Keratinocyte (primary cell): ENCODE results near the gene BCL2L1. TPM values are rescaled to one million over a fixed set of nuclear protein-coding genes. Genes with fewer than 3 reads are reported as not detected.
A peak's percentile ranks its signal among the peaks of the same experiment; 100 is the strongest.

ENCODE experiments used
- DNase-seq: peaks from one replicate; pipeline ENCODE4 v3.0.0-alpha.2; 2011; ENCODE audit warnings: low read depth, missing footprints, low spot score
- FAIRE-seq: peaks from 2 replicates; lab custom pipeline; 2011; peaks lifted over from hg19 to GRCh38; lab: Jason Lieb, UNC
- H2AFZ ChIP-seq: 2 replicates; pipeline ENCODE4 v1.6.0; 2012; ENCODE audit warnings: low read length, control low read depth, inconsistent platforms; ENCODE audit not compliant: control insufficient read depth
- H3K27ac ChIP-seq: 2 replicates; pipeline ENCODE4 v1.5.1; 2011; ENCODE audit warnings: low read length; ENCODE audit not compliant: control insufficient read depth, insufficient read depth
- H3K27me3 ChIP-seq: 3 replicates; pipeline ENCODE4 v1.6.0; 2011; ENCODE audit warnings: low read length; ENCODE audit not compliant: control insufficient read depth, insufficient read depth; ENCODE audit errors: extremely low read depth
- H3K36me3 ChIP-seq, 2 experiments: 2 replicates in 1 of 2; 3 replicates in 1 of 2; pipeline ENCODE4 v1.5.1; 2011; ENCODE audit warnings: low read length in 2 of 2, mild to moderate bottlenecking in 1 of 2; ENCODE audit not compliant: control insufficient read depth in 2 of 2, insufficient read depth in 2 of 2; ENCODE audit errors: extremely low read depth in 1 of 2
- H3K4me1 ChIP-seq: 3 replicates; pipeline ENCODE4 v1.5.1; 2011; ENCODE audit warnings: low read length; ENCODE audit not compliant: control insufficient read depth, insufficient read depth; ENCODE audit errors: extremely low read depth
- H3K4me2 ChIP-seq: 3 replicates; pipeline ENCODE4 v1.6.0; 2011; ENCODE audit warnings: low read depth, low read length; ENCODE audit not compliant: control insufficient read depth, insufficient read depth; ENCODE audit errors: extremely low read depth
- H3K4me3 ChIP-seq, 3 experiments: fragments of 200-600 bp in 1 of 3; sonication (generic) in 1 of 3; 2 replicates in 2 of 3; 3 replicates in 1 of 3; pipeline ENCODE4 v1.5.1; 2011 to 2016; ENCODE audit warnings: low read length in 3 of 3, mild to moderate bottlenecking in 3 of 3, control low read depth in 2 of 3, inconsistent platforms in 1 of 3, low read depth in 1 of 3, mixed read lengths in 1 of 3, mixed run types in 1 of 3, moderate library complexity in 1 of 3; ENCODE audit not compliant: control insufficient read depth in 2 of 3, insufficient read depth in 2 of 3; ENCODE audit errors: extremely low read depth in 1 of 3
- H3K79me2 ChIP-seq: 2 replicates; pipeline ENCODE4 v1.6.0; 2012; ENCODE audit warnings: low read length; ENCODE audit not compliant: control insufficient read depth, insufficient read depth
- H3K9ac ChIP-seq: 3 replicates; pipeline ENCODE4 v1.6.0; 2011; ENCODE audit warnings: low read length; ENCODE audit not compliant: control insufficient read depth, insufficient read depth; ENCODE audit errors: extremely low read depth
- H3K9me1 ChIP-seq: 3 replicates; pipeline ENCODE4 v1.6.0; 2011; ENCODE audit warnings: low read length; ENCODE audit not compliant: control insufficient read depth, insufficient read depth; ENCODE audit errors: extremely low read depth
- H3K9me3 ChIP-seq: 2 replicates; pipeline ENCODE4 v1.5.1; 2012; ENCODE audit warnings: low read depth, low read length; ENCODE audit not compliant: control insufficient read depth
- H4K20me1 ChIP-seq: 3 replicates; pipeline ENCODE4 v1.6.0; 2011; ENCODE audit warnings: low read length; ENCODE audit not compliant: control insufficient read depth, insufficient read depth; ENCODE audit errors: extremely low read depth
- CTCF ChIP-seq, 3 experiments: IDR thresholded peaks in 1 of 3; conservative IDR thresholded peaks in 1 of 3; optimal IDR thresholded peaks in 1 of 3; 2 replicates in 2 of 3; 3 replicates in 1 of 3; pipeline versions ENCODE3 to v1.5.1; 2011; ENCODE audit warnings: low read length in 3 of 3, mild to moderate bottlenecking in 3 of 3, moderate library complexity in 2 of 3, control low read depth in 1 of 3, inconsistent platforms in 1 of 3; ENCODE audit not compliant: insufficient read depth in 2 of 3; ENCODE audit errors: extremely low read depth in 1 of 3
- EZH2 ChIP-seq: IDR thresholded peaks from one replicate; pipeline ENCODE4 v1.6.1; 2012; ENCODE audit warnings: inconsistent platforms, mild to moderate bottlenecking, low read length, moderate library complexity
- dilution Hi-C: fragments of 300-500 bp; cut with MboI; formaldehyde crosslinking; loops from one replicate; pipeline ENCODE4 v1.7.0; 2020; ENCODE audit warnings: low sequenced_read_pairs; ENCODE audit not compliant: extremely low pct_ligation_motif_present
- polyA plus RNA-seq, 5 experiments: library from polyadenylated mRNA; depleted of rRNA in 3 of 5; stranded (reverse) in 3 of 5; stranded (forward) in 1 of 5; unstranded in 1 of 5; fragments of >200 nt; gene quantifications; 1 replicate in 1 of 5; 2 replicates in 3 of 5; 3 replicates in 1 of 5; pipeline versions ENCODE4 v1.2.1 to v1.2.3, GENCODE V29; 2011 to 2012; ENCODE audit warnings: missing spikeins in 2 of 5, low read depth in 1 of 5, low replicate concordance in 1 of 5

The BCL2L1 gene
- polyA plus RNA-seq, 1 donor (not counting 4 experiments of a cell fraction or from before 2014, with no cell fraction given): 109 TPM

- Histone ChIP-seq H3K79me2 (peaks cover 77% of the 10 kb centered on the region), H3K27me3 (no peaks in the 10 kb centered on the region), H3K9me3 (no peaks in the 10 kb centered on the region), H4K20me1 (no peaks in the 10 kb centered on the region), H3K4me3 (peak overlapping the region; percentile 5 to 64 (median 51)), H2AFZ (no peak overlapping the region), H3K9ac (peak overlapping the region; percentile 80), H3K9me1 (peaks cover 4% of the 10 kb centered on the region), H3K27ac (peak overlapping the region; percentile 99), H3K4me2 (peak overlapping the region; percentile 93), H3K36me3 (peaks cover 21 to 63% of the 10 kb centered on the region in 2 experiments), H3K4me1 (peaks cover 82% of the 10 kb centered on the region)
- no peak for TF ChIP-seq CTCF (optimal IDR thresholded peaks at IDR 0.05 in 1 of 3, IDR thresholded peaks at IDR 0.05 in 1 of 3, conservative IDR thresholded peaks at IDR 0.05 in 1 of 3; ENCODE audit: extremely low read depth in 1 of 3, insufficient read depth in 2 of 3, low read length in 3 of 3)
- TF ChIP-seq EZH2: no peak
- DNase-seq: no peak
- dilution Hi-C loops: no loop called here
- peak; percentile 46 for FAIRE-seq
These were observed 9.1 kb downstream of the BCL2L1 start for GRCh38 chr20:31713312-31714273.

- Histone ChIP-seq H3K4me2 (peak overlapping the region; percentile 93), H3K27me3 (no peaks in the 10 kb centered on the region), H3K79me2 (peaks cover 79% of the 10 kb centered on the region), H3K27ac (peak overlapping the region; percentile 99), H3K4me1 (peaks cover 83% of the 10 kb centered on the region), H3K4me3 (peak overlapping the region; percentile 5 to 64 (median 51)), H2AFZ (no peak overlapping the region), H3K9ac (peak overlapping the region; percentile 80), H3K9me3 (no peaks in the 10 kb centered on the region), H4K20me1 (no peaks in the 10 kb centered on the region), H3K9me1 (peaks cover 6% of the 10 kb centered on the region), H3K36me3 (peaks cover 28 to 66% of the 10 kb centered on the region in 2 experiments)
- dilution Hi-C loops: no loop called here
- TF ChIP-seq EZH2: no peak
- peak; percentile 84 for DNase-seq
- peak; percentile 83 for FAIRE-seq
These were observed 9.9 kb downstream of the BCL2L1 start for GRCh38 chr20:31712564-31713311.
